AG08395 (cell line): Measurements from ENCODE around the gene TMEM11.
A peak's percentile ranks its signal among the peaks of the same experiment; 100 is the strongest.

Experiments used
- DNase-seq: peaks from one replicate; pipeline ENCODE4 v3.0.0; 2012; ENCODE audit warnings: mixed read lengths, low spot score

TMEM11 gene

DNA sequence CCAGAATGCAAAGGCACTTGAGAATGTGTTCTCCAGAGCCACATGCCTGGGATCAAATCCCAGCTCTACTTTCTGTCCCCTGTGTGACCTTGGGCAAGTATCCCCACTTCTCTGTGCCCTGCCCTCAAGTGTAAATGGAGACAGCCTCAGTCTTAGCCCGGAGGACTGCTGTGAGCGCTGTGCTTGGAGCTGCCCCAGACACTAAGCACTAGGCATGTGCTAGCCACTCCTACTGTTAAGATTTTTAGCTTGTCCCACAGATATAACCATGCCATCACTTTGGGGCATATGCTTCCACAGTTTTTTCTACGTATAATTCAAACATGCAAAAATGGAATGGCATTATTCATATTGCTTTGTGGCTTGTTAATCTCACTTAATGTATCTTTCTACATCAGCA lies 29.4 kb downstream of the TMEM11 start:
- DNase-seq, result no peak

GRCh38 chr17:21183468-21183867 lies 30.5 kb downstream of the TMEM11 start:
- DNase-seq, result no peak

GRCh38 chr17:21177854-21178600 lies 35.9 kb downstream of the TMEM11 start:
- DNase-seq, result no peak

DNA sequence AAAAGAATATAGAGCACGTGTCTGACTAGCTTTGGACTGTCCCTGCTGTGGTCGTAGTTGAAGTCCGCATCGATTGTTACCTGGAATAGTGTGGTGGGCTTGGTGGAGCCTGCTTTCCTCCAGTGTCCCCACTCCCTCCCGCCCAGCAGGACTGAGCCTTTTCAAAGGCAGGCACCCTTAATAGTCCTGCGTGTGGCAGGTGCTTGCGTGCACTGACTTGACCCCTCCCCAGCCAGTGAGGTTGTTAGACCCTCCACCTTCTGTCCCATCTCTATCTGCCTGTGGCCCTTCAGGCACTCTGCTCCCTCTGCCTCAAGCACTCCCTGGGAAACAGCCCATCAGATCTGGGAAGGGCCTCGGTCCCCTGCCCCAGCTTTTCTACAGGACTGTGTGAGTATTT lies 36.6 kb downstream of the TMEM11 start:
- DNase-seq, result no peak

- DNase-seq, result no peak
These were observed 37.1 kb downstream of the TMEM11 start for GRCh38 chr17:21176773-21177395.

DNA sequence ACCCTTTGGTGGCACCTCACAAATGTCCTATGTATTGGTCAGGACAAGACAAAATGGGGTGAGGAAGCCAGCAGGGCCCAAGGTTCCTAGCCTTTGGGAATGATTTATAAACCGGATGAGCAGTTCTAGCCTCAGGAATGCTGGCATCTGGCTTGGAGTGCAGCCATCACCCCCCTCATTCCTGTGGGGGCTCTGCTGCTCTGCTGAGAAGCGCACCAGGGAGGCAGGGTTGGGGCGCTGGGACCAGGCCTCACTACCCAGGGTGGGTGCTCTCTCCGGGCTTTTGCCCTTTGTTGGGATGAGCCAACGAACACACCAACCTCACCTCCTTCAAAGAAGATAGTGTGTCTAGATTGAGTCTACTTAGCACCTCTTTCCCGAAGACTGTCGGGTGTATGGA lies 39.2 kb downstream of the TMEM11 start:
- DNase-seq, result peak; percentile 81

DNA sequence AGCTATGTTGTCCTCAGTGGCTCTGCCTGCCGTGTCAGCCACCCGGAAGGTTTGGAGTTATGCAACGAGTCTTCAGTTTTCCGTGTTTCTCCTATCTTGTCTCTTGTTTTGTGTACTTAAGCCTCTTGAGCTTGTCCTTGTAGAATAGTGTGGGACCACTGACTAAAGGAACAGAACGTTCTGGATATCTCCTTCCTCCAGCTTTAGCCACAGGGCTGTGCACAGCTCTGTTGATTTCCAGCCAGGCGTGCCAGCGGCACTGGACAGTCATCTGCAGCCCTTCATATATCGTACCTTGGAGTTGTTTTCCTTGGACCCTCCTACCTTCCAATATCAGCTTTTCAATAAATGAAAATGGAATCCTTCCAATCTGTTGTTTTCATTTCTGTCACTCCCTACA lies 39.8 kb downstream of the TMEM11 start:
- DNase-seq, result no peak

GRCh38 chr17:21173543-21173942 lies 40.4 kb downstream of the TMEM11 start:
- no peak for DNase-seq

DNA sequence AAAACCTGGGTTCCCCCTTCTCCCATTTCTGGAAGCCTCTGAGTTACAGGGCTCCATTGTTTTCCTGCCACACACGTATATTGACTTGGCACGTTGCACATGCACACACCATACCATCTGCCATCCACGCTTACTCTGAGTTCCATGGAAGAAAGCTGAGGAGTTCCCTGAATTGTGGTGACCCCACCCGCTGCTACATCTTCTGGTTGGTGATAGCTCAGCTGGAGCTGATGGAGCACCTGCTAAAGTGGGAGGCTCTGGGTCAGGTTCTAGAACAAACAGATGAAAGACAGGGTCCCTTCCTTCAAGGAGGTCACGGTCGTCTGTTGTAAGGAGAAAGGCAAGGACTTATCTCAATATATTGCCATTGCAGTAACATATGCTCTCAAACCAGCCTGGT lies 41.1 kb downstream of the TMEM11 start:
- DNase-seq, result no peak

DNA sequence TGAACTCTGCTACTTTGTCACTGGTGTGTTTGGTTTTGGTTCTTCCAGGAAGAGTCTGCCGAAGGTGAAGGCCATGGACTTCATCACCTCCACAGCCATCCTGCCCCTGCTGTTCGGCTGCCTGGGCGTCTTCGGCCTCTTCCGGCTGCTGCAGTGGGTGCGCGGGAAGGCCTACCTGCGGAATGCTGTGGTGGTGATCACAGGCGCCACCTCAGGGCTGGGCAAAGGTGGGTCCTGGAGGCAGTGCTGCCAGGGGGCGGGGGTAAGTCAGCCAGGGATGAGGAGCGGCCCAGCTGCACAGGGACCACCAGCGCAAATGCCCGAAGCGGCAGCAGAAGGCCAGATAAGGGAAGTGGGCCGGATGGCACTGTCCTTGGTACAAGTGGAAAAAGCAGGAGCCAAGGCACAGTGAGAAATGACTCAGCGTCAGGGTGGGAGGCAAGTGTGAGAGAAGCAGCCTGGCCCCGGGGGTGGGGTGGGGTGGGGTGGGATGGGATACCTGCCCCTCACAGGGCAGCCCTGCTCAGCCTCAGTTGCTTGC lies 41.9 kb downstream of the TMEM11 start:
- no peak for DNase-seq

GRCh38 chr17:21171309-21171922 lies 42.5 kb downstream of the TMEM11 start:
- no peak for DNase-seq

GRCh38 chr17:21170809-21171208 lies 43.2 kb downstream of the TMEM11 start:
- no peak for DNase-seq

- DNase-seq, result no peak
These were observed 44.5 kb downstream of the TMEM11 start for GRCh38 chr17:21169496-21169895.

DNA sequence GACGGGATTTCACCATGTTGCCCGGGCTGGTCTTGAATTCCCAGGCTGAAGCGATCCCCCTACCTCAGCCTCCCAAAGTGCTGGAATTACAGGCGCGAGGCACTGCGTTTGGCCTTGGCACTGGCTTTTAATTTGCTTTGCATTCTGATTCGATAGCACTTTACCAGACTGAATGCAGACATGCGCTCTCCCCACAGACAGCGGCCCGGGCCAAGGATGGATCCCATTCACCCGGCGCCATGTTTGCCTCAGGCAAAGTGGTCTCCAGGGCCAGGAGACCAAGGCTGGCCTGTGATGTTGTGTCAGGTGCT lies 45.5 kb downstream of the TMEM11 start:
- DNase-seq, result no peak

GRCh38 chr17:21167303-21167702 lies 46.7 kb downstream of the TMEM11 start:
- peak; percentile 57 for DNase-seq

DNA sequence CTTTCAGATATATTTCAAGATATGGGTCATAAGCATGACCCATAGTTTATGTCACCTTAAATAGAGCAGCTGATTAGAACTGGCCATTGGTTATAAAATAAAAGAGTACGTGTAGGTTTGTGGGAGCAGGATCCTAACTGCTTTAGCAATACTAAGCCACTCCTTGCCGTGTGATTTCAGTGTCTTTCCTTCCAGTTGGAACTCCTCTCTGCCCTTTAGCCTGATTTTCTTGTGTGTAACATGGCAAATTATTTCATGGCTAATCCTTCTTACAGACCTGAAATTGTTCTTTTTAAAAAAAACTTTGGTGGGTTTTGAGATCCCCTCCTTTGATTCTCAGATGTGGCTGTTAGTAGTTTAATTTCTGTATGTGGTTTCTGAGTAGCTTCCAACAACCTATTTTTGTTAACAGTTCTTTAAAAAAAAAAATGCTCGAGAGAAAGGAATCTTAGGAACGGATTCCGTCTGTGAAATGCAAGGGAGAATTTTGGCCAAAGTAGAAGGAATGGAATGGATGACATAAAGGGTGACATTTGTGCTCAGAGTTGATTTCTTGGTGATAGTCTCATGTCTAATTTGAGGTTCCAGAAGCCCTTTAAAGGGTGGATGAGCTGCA lies 47.3 kb downstream of the TMEM11 start:
- DNase-seq, result peak; percentile 64

DNA sequence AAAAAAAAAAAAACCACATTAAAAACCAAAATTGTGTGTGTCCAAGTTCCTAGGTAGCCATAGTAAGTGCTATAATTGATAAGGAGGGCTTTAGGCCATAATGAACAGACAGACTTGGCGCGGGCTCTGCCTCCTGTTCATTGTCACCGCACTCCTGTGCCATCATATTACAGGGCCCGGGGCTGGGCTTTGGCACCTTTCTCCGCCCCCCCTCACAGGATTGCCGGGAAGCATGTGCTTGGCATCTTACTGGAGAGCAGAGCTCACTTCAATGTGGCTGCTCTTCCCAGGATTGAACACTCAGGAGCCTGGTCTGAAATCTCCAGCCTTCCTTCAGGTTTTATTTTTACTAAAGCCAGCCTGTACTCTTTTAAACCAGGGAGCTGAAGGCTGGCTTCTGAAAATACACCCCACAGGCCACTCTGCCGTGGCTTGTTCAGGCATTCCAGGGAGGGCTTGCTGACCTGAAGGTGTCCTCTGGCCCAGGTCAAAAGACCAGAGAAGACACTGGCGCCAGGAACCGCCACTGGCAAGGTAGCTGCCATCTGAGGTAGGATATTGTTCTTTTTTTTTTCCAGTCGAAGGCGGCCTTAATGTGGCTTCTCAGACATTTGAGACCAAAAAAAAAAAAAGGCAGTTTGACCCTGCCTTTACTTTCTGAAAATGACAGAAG lies 47.9 kb downstream of the TMEM11 start:
- no peak for DNase-seq

- no peak for DNase-seq
These were observed 49.3 kb downstream of the TMEM11 start for GRCh38 chr17:21164620-21165019.

GRCh38 chr17:21164216-21164615 lies 49.7 kb downstream of the TMEM11 start:
- no peak for DNase-seq

DNA sequence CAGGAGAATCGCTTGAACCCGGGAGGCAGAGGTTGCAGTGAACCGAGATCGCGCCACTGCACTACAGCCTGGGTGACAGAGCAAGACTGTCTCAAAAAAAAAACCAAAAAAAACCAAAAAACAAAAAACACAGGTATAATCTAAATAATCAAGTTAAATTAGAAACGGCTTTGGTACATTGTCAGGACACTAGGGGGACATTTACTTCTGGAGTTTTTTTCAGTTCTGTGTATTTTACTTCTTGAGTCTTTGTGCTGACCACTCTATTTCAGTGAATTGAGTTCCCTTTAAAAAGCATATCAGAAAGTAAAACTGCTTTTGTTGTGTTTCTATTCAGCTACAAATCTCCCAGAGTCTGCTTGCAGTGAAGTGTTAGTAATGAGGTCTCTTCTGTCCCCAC lies 50.9 kb downstream of the TMEM11 start:
- DNase-seq, result no peak

- no peak for DNase-seq
These were observed 51.6 kb downstream of the TMEM11 start for GRCh38 chr17:21162394-21162775.
